OCI-LY7 (cell line): ENCODE data around the gene HMGCLL1. TPM values are rescaled to one million over a fixed set of nuclear protein-coding genes. Genes with fewer than 3 reads are reported as not detected.

Source experiments
- BruUV-seq: library from RNA; stranded (reverse); fragments of 400-500 nt; replicated peaks from 2 replicates; lab custom pipeline; 2021; lab: Mats Ljungman, UMichigan
- CTCF ChIA-PET: fragments of 300-600 bp; sonication (Branson Sonifier 250); formaldehyde crosslinking; loops from one replicate; lab custom pipeline; 2022; ENCODE audit warnings: antibody characterized with exemption; ENCODE audit not compliant: unreplicated experiment; lab: Charles Lee
- POLR2A ChIA-PET: fragments of 300-600 bp; sonication (Branson Sonifier 250); formaldehyde crosslinking; loops from one replicate; lab custom pipeline; 2022; ENCODE audit warnings: antibody characterized with exemption; lab: Charles Lee
- DNase-seq: peaks from one replicate; pipeline ENCODE4 v3.0.0-alpha.2; 2015; ENCODE audit warnings: low spot score
- H2AFZ ChIP-seq: fragments of 200-600 bp; sonication (generic), shearing (Covaris generic); 2 replicates; pipeline ENCODE4 v1.6.1; 2014; ENCODE audit warnings: mild to moderate bottlenecking, antibody characterized with exemption, low read length, moderate library complexity
- H3K27ac ChIP-seq: fragments of 200-600 bp; sonication (generic); 2 replicates; pipeline ENCODE4 v1.5.1; 2014; ENCODE audit warnings: mixed run types, low read depth, mild to moderate bottlenecking, moderate library complexity, low read length, inconsistent platforms; ENCODE audit not compliant: poor library complexity, severe bottlenecking
- H3K36me3 ChIP-seq: fragments of 200-600 bp; sonication (generic); 2 replicates; pipeline ENCODE4 v1.6.1; 2014; ENCODE audit warnings: mild to moderate bottlenecking, antibody characterized with exemption, low read length, moderate library complexity, mixed read lengths; ENCODE audit not compliant: insufficient read depth
- H3K4me1 ChIP-seq: fragments of 200-600 bp; sonication (generic); 2 replicates; pipeline ENCODE4 v1.5.1; 2014; ENCODE audit warnings: mild to moderate bottlenecking, low read length; ENCODE audit not compliant: insufficient read depth, poor library complexity, severe bottlenecking
- H3K4me2 ChIP-seq: fragments of 200-600 bp; sonication (generic); 2 replicates; pipeline ENCODE4 v1.6.1; 2014; ENCODE audit warnings: mild to moderate bottlenecking, low read length
- H3K4me3 ChIP-seq: fragments of 200-600 bp; sonication (generic); 2 replicates; pipeline ENCODE4 v1.5.1; 2014; ENCODE audit warnings: mild to moderate bottlenecking, low read depth, low read length; ENCODE audit not compliant: poor library complexity, severe bottlenecking
- H3K79me2 ChIP-seq: fragments of 200-600 bp; sonication (generic); 2 replicates; pipeline ENCODE4 v1.6.1; 2016; ENCODE audit warnings: low read depth, mild to moderate bottlenecking, low read length, moderate library complexity, mixed read lengths; ENCODE audit not compliant: insufficient read depth
- H3K9me2 ChIP-seq: fragments of 200-600 bp; sonication (generic); 2 replicates; pipeline ENCODE4 v1.6.1; 2016; ENCODE audit warnings: mild to moderate bottlenecking, low read length, mixed read lengths; ENCODE audit not compliant: insufficient read depth
- H3K9me3 ChIP-seq: fragments of 200-600 bp; sonication (generic); 2 replicates; pipeline ENCODE4 v1.6.1; 2014; ENCODE audit warnings: mild to moderate bottlenecking, mixed run types, low read length, mixed read lengths
- H4K20me1 ChIP-seq: fragments of 200-600 bp; sonication (generic); 2 replicates; pipeline ENCODE4 v1.6.1; 2014; ENCODE audit warnings: mild to moderate bottlenecking, antibody characterized with exemption, low read length, moderate library complexity, mixed read lengths; ENCODE audit not compliant: insufficient read depth
- EZH2phosphoT487 ChIP-seq: fragments of 200-600 bp; sonication (generic); IDR thresholded peaks from 2 replicates; pipeline ENCODE4 v1.6.1; 2018; ENCODE audit warnings: low read depth, borderline replicate concordance, mild to moderate bottlenecking, mixed run types, antibody characterized with exemption, low read length, moderate library complexity, mixed read lengths
- intact Hi-C: fragments of 100-400 bp; cut with micrococcal nuclease; formaldehyde crosslinking; loops from one replicate; pipeline ENCODE4 v1.10.0; 2022; ENCODE audit not compliant: unreplicated experiment
- total RNA-seq, 2 experiments: library from RNA; depleted of rRNA in 1 of 2; stranded (reverse); fragments of >200 nt in 1 of 2; shearing (Covaris generic) in 1 of 2; gene quantifications; 2 replicates each; pipeline ENCODE4 v1.2.3, GENCODE V29; 2014 to 2022
- TF ChIP-seq, protein P1 (sequence below): fragments of 200-600 bp; sonication (generic); conservative IDR thresholded peaks from 2 replicates; pipeline ENCODE4 v1.5.1; 2014; ENCODE audit warnings: mild to moderate bottlenecking, antibody characterized with exemption, low read length, moderate library complexity, mixed read lengths

Gene HMGCLL1
- total RNA-seq, 2 experiments from 2014 or later, result not detected

DNA sequence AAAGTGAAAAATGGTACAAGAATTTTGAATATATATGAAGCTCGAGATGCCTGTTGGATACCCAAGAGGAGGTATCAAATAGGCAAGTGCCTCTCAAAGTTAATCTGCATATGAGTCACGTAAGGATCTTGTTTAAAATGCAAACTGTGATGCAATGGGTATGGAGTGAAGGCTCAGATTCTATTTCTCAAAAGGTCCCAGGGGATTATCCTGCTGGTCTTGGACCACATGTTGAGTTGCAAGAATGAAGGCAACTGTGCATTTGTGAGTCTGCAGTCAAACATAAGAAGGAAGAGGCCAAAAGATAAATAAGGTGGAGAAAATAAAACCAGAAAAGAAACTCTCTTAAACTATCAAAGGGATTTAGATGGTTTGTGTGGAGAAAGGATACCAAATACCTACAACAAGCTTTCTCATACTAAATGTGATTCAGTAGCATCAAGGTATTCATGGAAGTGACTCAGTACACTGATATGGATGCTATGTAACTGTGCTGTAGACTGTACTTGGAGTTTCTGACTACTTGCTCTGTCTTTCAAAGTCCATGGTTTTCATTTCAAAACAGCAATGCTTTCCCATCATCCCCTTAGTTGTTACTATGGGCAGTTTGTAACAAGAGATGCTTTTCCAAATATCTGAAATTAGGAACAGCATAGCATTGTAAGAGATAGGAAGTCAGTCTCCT is 145.4 kb downstream of the HMGCLL1 start:
- Histone ChIP-seq H3K4me2 (no peak overlapping the region), H3K27ac (no peak overlapping the region), H3K4me3 (no peak overlapping the region), H4K20me1 (no peaks in the 10 kb centered on the region), H2AFZ (no peak overlapping the region), H3K36me3 (no peaks in the 10 kb centered on the region), H3K9me2 (no peaks in the 10 kb centered on the region), H3K79me2 (no peaks in the 10 kb centered on the region), H3K4me1 (no peaks in the 10 kb centered on the region), H3K9me3 (no peaks in the 10 kb centered on the region)
- ChIA-PET POLR2A (no interaction called here), CTCF (no interaction called here)
- intact Hi-C loops, result no loop called here
- DNase-seq, result no peak
- TF ChIP-seq, protein P1, sequence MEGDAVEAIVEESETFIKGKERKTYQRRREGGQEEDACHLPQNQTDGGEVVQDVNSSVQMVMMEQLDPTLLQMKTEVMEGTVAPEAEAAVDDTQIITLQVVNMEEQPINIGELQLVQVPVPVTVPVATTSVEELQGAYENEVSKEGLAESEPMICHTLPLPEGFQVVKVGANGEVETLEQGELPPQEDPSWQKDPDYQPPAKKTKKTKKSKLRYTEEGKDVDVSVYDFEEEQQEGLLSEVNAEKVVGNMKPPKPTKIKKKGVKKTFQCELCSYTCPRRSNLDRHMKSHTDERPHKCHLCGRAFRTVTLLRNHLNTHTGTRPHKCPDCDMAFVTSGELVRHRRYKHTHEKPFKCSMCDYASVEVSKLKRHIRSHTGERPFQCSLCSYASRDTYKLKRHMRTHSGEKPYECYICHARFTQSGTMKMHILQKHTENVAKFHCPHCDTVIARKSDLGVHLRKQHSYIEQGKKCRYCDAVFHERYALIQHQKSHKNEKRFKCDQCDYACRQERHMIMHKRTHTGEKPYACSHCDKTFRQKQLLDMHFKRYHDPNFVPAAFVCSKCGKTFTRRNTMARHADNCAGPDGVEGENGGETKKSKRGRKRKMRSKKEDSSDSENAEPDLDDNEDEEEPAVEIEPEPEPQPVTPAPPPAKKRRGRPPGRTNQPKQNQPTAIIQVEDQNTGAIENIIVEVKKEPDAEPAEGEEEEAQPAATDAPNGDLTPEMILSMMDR, result no peak
- TF ChIP-seq EZH2phosphoT487, result no peak
- BruUV-seq, result no TSS peak

DNA sequence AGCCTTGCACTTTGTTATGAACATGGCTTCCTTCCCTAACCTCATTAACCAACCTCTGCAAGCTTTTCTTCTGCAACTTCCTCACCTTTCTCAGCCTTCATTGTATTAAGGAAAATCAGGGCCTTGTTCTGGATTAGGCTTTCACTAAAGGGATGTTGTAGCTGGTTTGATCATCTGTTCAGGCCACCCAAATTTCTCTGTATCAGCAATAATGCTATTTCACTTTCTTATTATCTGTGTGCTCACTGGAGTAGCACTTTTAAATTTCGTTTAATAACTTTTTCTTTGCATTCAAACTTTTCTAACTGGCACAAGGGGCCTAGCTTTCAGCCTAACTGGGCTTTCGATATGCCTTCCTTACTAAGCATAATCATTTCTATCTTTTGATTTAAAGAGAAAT is 155.1 kb downstream of the HMGCLL1 start:
- no TSS peak for BruUV-seq
- Histone ChIP-seq H3K36me3 (no peaks in the 10 kb centered on the region), H3K9me3 (no peaks in the 10 kb centered on the region), H3K79me2 (no peaks in the 10 kb centered on the region), H3K4me2 (no peak overlapping the region), H3K27ac (no peak overlapping the region), H2AFZ (no peak overlapping the region), H3K9me2 (no peaks in the 10 kb centered on the region), H4K20me1 (no peaks in the 10 kb centered on the region), H3K4me1 (no peaks in the 10 kb centered on the region), H3K4me3 (no peak overlapping the region)
- TF ChIP-seq, protein P1, result no peak
- TF ChIP-seq EZH2phosphoT487, result no peak
- intact Hi-C loops, result no loop called here
- DNase-seq, result no peak
- ChIA-PET CTCF (no interaction called here), POLR2A (interaction anchor here (0.8 to 1.0 kb wide), 2 partner anchors 9 to 22 kb away, joined by 3 to 4 read pairs; no protein-coding TSS in a partner anchor)

DNA sequence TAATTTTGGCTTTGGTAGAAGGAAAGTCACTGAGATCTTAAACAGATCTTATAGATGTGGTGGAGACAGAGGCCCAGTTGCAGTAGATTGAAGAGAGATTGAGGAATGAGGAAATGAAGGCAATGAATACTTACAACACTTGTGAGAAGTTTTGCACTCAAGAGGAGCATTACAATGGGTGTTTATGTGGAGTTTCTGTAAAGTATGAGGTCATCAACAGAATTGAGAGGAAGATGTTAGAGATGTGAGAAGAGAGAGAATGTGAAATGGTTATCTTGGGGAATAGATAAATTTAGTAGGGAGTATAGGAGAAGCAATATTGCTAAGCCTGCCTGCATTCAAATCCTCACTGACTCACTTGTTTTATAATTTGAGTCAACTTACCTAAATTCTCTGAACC is 168.3 kb downstream of the HMGCLL1 start:
- intact Hi-C loops, result no loop called here
- BruUV-seq, result no TSS peak
- no peak overlapping the region for H2AFZ ChIP-seq
- H4K20me1 ChIP-seq, result no peaks in the 10 kb centered on the region
- H3K36me3 ChIP-seq, result no peaks in the 10 kb centered on the region
- TF ChIP-seq EZH2phosphoT487, result no peak
- TF ChIP-seq, protein P1, result no peak
- POLR2A ChIA-PET, result no interaction called here
- no peak for DNase-seq
- H3K79me2 ChIP-seq, result no peaks in the 10 kb centered on the region
- CTCF ChIA-PET, result no interaction called here
- H3K9me3 ChIP-seq, result no peaks in the 10 kb centered on the region
- no peak overlapping the region for H3K27ac ChIP-seq
- H3K4me3 ChIP-seq, result no peak overlapping the region
- no peaks in the 10 kb centered on the region for H3K4me1 ChIP-seq
- H3K4me2 ChIP-seq, result no peak overlapping the region
- H3K9me2 ChIP-seq, result no peaks in the 10 kb centered on the region
